Activated T-cell treated with anti-CD3 and anti-CD28 coated beads, Interleukin-2, amount 50 U/mL, for 48 hours (primary cell): Measurements from ENCODE around the gene WDFY4.

Source experiments
- DNase-seq, 2 experiments: peaks; one replicate each; pipeline ENCODE4 v3.0.0-alpha.2; 2020

The WDFY4 gene

GRCh38 chr10:48749254-48749787, 64.6 kb downstream of the WDFY4 start:
- DNase-seq = no peak

GRCh38 chr10:48750019-48750418, 65.3 kb downstream of the WDFY4 start:
- DNase-seq = no peak

GRCh38 chr10:48750991-48751390, 66.3 kb downstream of the WDFY4 start:
- no peak for DNase-seq

- no peak for DNase-seq
Measured at GRCh38 chr10:48751730-48752129, 67.1 kb downstream of the WDFY4 start.

GRCh38 chr10:48758411-48758810, 73.7 kb downstream of the WDFY4 start:
- DNase-seq = no peak

GRCh38 chr10:48759113-48759901, 74.6 kb downstream of the WDFY4 start:
- no peak for DNase-seq

- DNase-seq = no peak
Measured at GRCh38 chr10:48760983-48761382, 76.3 kb downstream of the WDFY4 start.

- no peak for DNase-seq
Measured at GRCh38 chr10:48762064-48763042, 77.7 kb downstream of the WDFY4 start.

GRCh38 chr10:48763403-48763965, 78.8 kb downstream of the WDFY4 start:
- DNase-seq = no peak

GRCh38 chr10:48764486-48764885, 79.8 kb downstream of the WDFY4 start:
- DNase-seq = no peak

- DNase-seq = no peak
Measured at GRCh38 chr10:48765039-48765438, 80.4 kb downstream of the WDFY4 start.

- no peak for DNase-seq
Measured at GRCh38 chr10:48765527-48765926, 80.9 kb downstream of the WDFY4 start.

- DNase-seq = no peak
Measured at GRCh38 chr10:48767373-48768143, 82.9 kb downstream of the WDFY4 start.

GRCh38 chr10:48768144-48768766, 83.6 kb downstream of the WDFY4 start:
- DNase-seq = no peak

- DNase-seq = no peak
Measured at GRCh38 chr10:48768926-48769325, 84.3 kb downstream of the WDFY4 start.

- DNase-seq = no peak
Measured at GRCh38 chr10:48769706-48770435, 85.2 kb downstream of the WDFY4 start.

- no peak for DNase-seq
Measured at GRCh38 chr10:48770561-48771089, 86.0 kb downstream of the WDFY4 start.

GRCh38 chr10:48771234-48771633, 86.6 kb downstream of the WDFY4 start:
- no peak for DNase-seq

- no peak for DNase-seq
Measured at GRCh38 chr10:48772059-48772458, 87.4 kb downstream of the WDFY4 start.

- no peak for DNase-seq
Measured at GRCh38 chr10:48773580-48773979, 88.9 kb downstream of the WDFY4 start.
